ENCODE results near the gene IL20RA. TPM values are rescaled to one million over a fixed set of nuclear protein-coding genes. Genes with fewer than 3 reads are reported as not detected.

IL20RA gene
- polyA plus RNA-seq, 1 of the 3 experiments (the other 2 are of a cell fraction): 0.10 TPM

DNA sequence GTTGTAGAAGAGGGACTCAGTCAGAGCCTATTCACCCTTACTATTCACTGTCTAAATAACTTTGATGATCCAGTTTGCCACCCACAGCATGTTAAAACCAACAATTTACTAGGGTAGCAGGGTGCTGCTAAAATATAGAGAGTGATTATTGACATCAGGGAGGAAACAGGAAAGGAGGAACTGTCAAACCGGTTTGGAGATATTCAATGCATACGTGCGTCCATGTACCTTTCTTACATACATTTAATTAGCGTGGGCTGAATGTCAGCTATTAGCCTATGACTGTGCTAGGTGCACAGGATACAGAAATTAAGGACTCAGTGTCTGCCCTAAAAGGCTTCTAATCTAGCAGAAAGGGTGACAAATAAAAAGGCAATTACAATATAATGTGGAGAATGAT is 57.2 kb downstream of the IL20RA start:
- Histone ChIP-seq H2AFZ (ENCODE audit: low read depth) (no peak overlapping the region), H3F3A (replicated peaks; ENCODE audit: insufficient read depth) (no peaks in the 10 kb centered on the region), H3K4me3 (ENCODE audit: low read depth in 2 of 2, low read length in 1 of 2) (no peak overlapping the region), H4K20me1 (ENCODE audit: insufficient read depth) (no peaks in the 10 kb centered on the region), H3K9me2 (no peaks in the 10 kb centered on the region), H3K4me1 (ENCODE audit: control insufficient read depth in 1 of 2, insufficient read depth in 2 of 2, low read depth in 1 of 2, low read length in 1 of 2) (peaks cover 0 to 49% of the 10 kb centered on the region in 2 experiments; a peak in 2 of 4 replicates), H3K9me3 (no peaks in the 10 kb centered on the region), H3K27ac (ENCODE audit: low read depth in 2 of 2, low read length in 1 of 2) (peak overlapping the region in 1 of 2 experiments; percentile 100; a peak in 2 of 4 replicates), H3K9ac (no peak overlapping the region), H3K27me3 (ENCODE audit: insufficient read depth) (peaks cover 9% of the 10 kb centered on the region; the same call in 1 of the 2 replicates), H3K36me3 (replicated peaks in 1 of 2; ENCODE audit: control insufficient read depth in 1 of 2, insufficient read depth in 2 of 2, low read length in 1 of 2) (no peaks in the 10 kb centered on the region), H3K79me2 (ENCODE audit: insufficient read depth) (no peaks in the 10 kb centered on the region), H3K4me2 (no peak overlapping the region)
- no peak for TF ChIP-seq FOXJ3 (CRISPR knock-in tag; IDR thresholded peaks at IDR 0.05)
- no peak for TF ChIP-seq GABPA (IDR thresholded peaks at IDR 0.05; ENCODE audit: low read depth)
- TF ChIP-seq EP300 (IDR thresholded peaks at IDR 0.05; ENCODE audit: borderline replicate concordance in 1 of 2, low read depth in 1 of 2, low read length in 1 of 2): no peak
- no peak for TF ChIP-seq TAF1 (IDR thresholded peaks at IDR 0.05; ENCODE audit: borderline replicate concordance, low read depth, low read length)
- no peak for TF ChIP-seq TCF12 (IDR thresholded peaks at IDR 0.05)
- no peak for TF ChIP-seq ZBTB33 (IDR thresholded peaks at IDR 0.05; ENCODE audit: borderline replicate concordance, low read depth)
- no peak for TF ChIP-seq RXRA (IDR thresholded peaks at IDR 0.05; ENCODE audit: borderline replicate concordance, low read depth)
- TF ChIP-seq FOXM1 (IDR thresholded peaks at IDR 0.05; ENCODE audit: low read depth): no peak
- no peak for TF ChIP-seq SMC3 (IDR thresholded peaks at IDR 0.05; ENCODE audit: low read depth, low read length)
- TF ChIP-seq, protein P1, sequence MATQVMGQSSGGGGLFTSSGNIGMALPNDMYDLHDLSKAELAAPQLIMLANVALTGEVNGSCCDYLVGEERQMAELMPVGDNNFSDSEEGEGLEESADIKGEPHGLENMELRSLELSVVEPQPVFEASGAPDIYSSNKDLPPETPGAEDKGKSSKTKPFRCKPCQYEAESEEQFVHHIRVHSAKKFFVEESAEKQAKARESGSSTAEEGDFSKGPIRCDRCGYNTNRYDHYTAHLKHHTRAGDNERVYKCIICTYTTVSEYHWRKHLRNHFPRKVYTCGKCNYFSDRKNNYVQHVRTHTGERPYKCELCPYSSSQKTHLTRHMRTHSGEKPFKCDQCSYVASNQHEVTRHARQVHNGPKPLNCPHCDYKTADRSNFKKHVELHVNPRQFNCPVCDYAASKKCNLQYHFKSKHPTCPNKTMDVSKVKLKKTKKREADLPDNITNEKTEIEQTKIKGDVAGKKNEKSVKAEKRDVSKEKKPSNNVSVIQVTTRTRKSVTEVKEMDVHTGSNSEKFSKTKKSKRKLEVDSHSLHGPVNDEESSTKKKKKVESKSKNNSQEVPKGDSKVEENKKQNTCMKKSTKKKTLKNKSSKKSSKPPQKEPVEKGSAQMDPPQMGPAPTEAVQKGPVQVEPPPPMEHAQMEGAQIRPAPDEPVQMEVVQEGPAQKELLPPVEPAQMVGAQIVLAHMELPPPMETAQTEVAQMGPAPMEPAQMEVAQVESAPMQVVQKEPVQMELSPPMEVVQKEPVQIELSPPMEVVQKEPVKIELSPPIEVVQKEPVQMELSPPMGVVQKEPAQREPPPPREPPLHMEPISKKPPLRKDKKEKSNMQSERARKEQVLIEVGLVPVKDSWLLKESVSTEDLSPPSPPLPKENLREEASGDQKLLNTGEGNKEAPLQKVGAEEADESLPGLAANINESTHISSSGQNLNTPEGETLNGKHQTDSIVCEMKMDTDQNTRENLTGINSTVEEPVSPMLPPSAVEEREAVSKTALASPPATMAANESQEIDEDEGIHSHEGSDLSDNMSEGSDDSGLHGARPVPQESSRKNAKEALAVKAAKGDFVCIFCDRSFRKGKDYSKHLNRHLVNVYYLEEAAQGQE (IDR thresholded peaks at IDR 0.05; ENCODE audit: low read depth, low read length): no peak
- TF ChIP-seq POLR2AphosphoS5 (IDR thresholded peaks at IDR 0.05; ENCODE audit: low read depth, low read length): no peak
- TF ChIP-seq CHD2 (IDR thresholded peaks at IDR 0.05; ENCODE audit: low read length, partially characterized antibody): no peak
- TF ChIP-seq RCOR1 (IDR thresholded peaks at IDR 0.05; ENCODE audit: low read length): no peak
- TF ChIP-seq EZH2phosphoT487 (IDR thresholded peaks at IDR 0.05; ENCODE audit: borderline replicate concordance, low read depth): no peak
- TF ChIP-seq JUND (IDR thresholded peaks at IDR 0.05): no peak
- no peak for TF ChIP-seq FOSL2 (IDR thresholded peaks at IDR 0.05; ENCODE audit: borderline replicate concordance, low read depth)
- CTCF ChIA-PET: interaction anchor here (1.1 to 1.4 kb wide), 3 partner anchors 11 to 42 kb away, joined by 3 read pairs; no protein-coding TSS in a partner anchor
- 86% methylated on average over 4 of the region's 4 CpGs for WGBS (ENCODE audit: low lambda C conversion rate)
- DNase-seq: no peak
- POLR2A ChIA-PET: interaction anchor here (4.6 kb wide), 2 partner anchors 17 to 65 kb away, joined by 48 to 66 read pairs; partner anchors contain the start of gene SLC35D3

Measured in SK-N-SH (cell line).